ENCODE results near the gene SLC5A7.

DNA sequence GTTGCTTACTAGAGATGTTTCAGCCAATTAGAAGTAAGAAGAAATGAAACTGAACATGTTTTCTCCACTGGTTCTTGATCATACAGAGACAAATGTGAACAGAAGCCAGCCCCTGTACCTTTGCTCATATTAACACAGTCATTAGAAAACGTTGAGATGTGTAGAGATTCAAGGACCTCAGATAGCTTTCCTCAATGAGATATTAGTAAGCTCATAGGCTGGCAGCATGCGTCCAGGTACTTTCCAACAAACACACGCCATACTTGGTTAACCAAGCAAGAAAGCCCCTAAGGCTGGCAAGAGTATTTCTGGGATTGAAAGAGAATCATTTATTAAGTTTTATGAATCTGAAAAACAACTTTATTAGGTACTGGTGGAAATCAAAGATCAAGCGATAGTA lies 37.5 kb downstream of the SLC5A7 start:
- TF ChIP-seq, protein P1, sequence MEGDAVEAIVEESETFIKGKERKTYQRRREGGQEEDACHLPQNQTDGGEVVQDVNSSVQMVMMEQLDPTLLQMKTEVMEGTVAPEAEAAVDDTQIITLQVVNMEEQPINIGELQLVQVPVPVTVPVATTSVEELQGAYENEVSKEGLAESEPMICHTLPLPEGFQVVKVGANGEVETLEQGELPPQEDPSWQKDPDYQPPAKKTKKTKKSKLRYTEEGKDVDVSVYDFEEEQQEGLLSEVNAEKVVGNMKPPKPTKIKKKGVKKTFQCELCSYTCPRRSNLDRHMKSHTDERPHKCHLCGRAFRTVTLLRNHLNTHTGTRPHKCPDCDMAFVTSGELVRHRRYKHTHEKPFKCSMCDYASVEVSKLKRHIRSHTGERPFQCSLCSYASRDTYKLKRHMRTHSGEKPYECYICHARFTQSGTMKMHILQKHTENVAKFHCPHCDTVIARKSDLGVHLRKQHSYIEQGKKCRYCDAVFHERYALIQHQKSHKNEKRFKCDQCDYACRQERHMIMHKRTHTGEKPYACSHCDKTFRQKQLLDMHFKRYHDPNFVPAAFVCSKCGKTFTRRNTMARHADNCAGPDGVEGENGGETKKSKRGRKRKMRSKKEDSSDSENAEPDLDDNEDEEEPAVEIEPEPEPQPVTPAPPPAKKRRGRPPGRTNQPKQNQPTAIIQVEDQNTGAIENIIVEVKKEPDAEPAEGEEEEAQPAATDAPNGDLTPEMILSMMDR (IDR thresholded peaks at IDR 0.05; ENCODE audit: low read length), result no peak
- no peak for TF ChIP-seq EZH2 (IDR thresholded peaks at IDR 0.05; ENCODE audit: borderline replicate concordance, low read length)
